H1 (cell line): ENCODE data around the gene ZMIZ1. TPM values are rescaled to one million over a fixed set of nuclear protein-coding genes. Genes with fewer than 3 reads are reported as not detected.

Experiments used
- RNF2 ChIP-seq: fragments of 200-900, 300-1000 bp; sonication (generic); IDR thresholded peaks from 2 replicates; pipeline ENCODE4 v1.7.1; 2016; ENCODE audit warnings: borderline replicate concordance, low read depth, mild to moderate bottlenecking, antibody characterized with exemption, low read length; ENCODE audit not compliant: poor library complexity, severe bottlenecking; ENCODE audit errors: missing control alignments
- RXRA ChIP-seq: IDR thresholded peaks from 2 replicates; pipeline ENCODE4 v1.6.1; 2011; ENCODE audit warnings: low read depth, mild to moderate bottlenecking, low read length, moderate library complexity; ENCODE audit not compliant: insufficient read depth
- YY1 ChIP-seq: IDR thresholded peaks from 2 replicates; pipeline ENCODE4 v1.6.1; 2011; ENCODE audit warnings: low read depth, mild to moderate bottlenecking, low read length
- polyA plus RNA-seq, 7 experiments: library from polyadenylated mRNA; depleted of rRNA in 3 of 7; stranded (reverse) in 5 of 7; unstranded in 2 of 7; fragments of >200 nt in 5 of 7; fragments of 200-250 nt in 2 of 7; gene quantifications; 1 replicate in 5 of 7; 2 replicates in 1 of 7; 4 replicates in 1 of 7; pipeline versions ENCODE4 v1.2.1 to v1.2.3, GENCODE V29; 2011 to 2013; ENCODE audit warnings: missing spikeins in 2 of 7, mixed read lengths in 2 of 7
- total RNA-seq: library from RNA; stranded (reverse); fragmentation: NEBNext Ultra II Directional; extraction: Animal tissue kit (Norgen Biotek cat#: 25700); gene quantifications from 2 replicates; pipeline ENCODE4 v1.2.1, GENCODE V29; 2021

Gene ZMIZ1
- total and polyA plus RNA-seq, 2 of the 8 experiments (the other 6 are each of a cell fraction or from before 2014, with no cell fraction given), result 8.1 to 28.0 TPM

DNA sequence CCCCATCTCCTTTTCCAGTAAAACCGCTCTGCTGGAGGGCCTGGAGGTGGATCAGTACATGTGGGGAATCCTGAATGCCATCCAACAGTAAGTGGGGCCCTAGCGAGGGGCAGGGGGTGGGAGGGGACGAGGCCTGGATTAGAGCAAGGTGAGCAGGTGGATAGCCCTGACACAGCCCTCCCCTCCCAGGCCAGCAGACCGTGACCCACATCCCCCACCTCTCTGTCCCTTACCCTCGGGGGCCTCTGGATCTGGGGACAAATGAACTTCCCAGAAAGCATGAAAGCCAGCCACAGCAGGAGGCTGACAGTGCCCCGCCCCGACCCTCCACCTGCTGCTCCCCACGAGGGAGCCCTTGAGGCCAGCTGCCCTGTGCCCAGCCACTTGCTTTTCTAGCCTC is 236.7 kb downstream of the ZMIZ1 start (continued):
- TF ChIP-seq YY1, result no peak
- TF ChIP-seq RNF2, result no peak
- TF ChIP-seq RXRA, result no peak
